GM21367 (cell line): ENCODE data around the gene SSMEM1.
"Not testable (repeated sequence)": the region's sequence is repeated elsewhere in the genome, so short reads cannot be mapped to it uniquely, and the experiment has no call there.

ENCODE experiments used
- ATAC-seq: cut with Tn5 transposase; IDR thresholded peaks from one replicate; pipeline ENCODE4 v1.9.1; 2021; ENCODE audit not compliant: unreplicated experiment

The SSMEM1 gene

DNA sequence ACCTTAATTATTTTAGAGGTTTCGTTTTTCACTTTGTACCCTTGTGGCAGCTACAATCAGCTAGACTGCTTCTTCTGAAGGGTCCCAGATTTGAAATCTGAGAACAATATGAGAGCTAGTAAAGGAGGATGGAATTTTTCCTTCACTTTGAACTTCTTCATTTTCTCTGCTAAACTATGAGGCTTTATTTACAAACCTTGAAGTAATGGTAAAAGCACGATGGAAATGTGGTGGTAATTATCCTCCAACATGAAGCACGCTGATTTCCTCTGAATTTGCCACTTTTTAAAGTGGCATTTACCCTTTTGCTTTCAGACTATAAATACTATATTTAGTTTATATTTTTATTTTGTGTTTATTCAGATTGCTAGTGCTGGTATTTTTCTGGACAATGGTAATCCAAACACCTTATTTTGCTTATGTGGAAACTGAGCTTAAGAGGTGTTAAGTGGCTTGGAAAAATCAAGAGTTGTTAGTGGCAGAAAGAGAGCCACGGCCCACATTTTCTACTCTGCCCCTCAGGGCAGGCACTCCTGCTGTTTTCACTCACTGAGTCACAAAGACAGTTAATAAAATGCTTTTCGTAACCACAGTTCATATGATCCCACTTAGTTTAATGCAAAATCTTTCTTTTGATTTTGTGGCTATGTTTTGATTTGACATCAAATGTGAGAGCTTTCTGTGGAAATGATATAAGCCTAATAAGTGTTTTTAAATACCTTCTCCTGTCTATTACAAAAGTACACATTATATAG lies 2.7 kb downstream of the SSMEM1 start:
- no peak for ATAC-seq

DNA sequence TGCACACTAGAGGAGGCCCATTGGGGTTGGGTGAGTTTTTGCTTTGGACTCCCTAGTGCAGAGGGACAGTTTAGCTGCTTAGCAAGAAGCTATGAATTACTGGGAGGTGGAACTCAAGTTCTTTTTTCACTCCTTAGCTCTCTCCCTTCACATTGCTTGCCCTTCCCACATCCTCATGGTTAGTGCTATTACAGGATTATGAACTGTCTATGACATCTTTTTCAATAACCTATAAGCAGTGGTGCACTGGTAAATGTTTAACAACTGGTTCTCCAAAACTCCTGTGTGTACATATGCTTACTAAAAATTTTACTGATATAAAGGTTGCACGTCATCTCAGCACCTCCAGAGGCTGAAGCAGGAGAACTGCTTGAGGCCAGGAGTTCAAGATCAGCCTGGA lies 6.2 kb downstream of the SSMEM1 start:
- no peak for ATAC-seq

DNA sequence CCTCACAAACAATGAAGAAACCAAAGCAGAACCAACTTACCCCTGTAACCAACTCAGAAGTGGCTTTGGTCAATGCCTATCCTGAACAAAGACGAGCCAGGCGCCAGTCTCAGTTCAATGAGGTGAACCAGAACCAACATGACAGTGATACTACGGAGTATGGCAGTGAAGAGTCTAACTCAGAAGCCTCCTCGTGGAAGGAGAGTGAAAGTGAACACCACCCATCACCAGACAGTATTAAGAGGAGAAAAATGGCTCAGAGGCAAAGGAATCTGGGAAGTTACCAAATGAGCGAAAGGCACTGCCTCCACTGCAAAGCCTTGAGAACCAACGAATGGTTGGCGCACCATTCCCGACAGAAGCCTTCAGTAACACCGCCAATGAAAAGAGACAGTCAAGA lies 8.4 kb downstream of the SSMEM1 start:
- no peak for ATAC-seq

DNA sequence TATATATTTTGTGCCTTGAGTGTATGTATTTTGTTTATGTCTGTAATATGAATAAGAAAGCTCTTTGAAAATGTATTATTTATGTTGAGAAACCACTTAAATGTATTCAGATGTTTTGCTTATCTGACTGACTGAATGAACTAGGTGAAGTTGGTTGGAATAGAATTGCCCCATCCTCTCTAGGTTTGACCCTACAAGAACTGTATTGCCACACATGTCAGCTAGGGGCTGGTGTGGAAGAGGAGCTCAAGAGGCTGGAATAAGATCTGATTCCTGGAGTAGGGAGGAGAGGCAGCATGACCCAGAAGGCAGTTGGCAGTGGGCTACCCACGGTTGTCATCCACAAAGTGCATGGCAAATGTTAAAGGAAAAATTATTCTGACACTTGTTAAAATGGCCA lies 9.1 kb downstream of the SSMEM1 start:
- ATAC-seq, result no peak

DNA sequence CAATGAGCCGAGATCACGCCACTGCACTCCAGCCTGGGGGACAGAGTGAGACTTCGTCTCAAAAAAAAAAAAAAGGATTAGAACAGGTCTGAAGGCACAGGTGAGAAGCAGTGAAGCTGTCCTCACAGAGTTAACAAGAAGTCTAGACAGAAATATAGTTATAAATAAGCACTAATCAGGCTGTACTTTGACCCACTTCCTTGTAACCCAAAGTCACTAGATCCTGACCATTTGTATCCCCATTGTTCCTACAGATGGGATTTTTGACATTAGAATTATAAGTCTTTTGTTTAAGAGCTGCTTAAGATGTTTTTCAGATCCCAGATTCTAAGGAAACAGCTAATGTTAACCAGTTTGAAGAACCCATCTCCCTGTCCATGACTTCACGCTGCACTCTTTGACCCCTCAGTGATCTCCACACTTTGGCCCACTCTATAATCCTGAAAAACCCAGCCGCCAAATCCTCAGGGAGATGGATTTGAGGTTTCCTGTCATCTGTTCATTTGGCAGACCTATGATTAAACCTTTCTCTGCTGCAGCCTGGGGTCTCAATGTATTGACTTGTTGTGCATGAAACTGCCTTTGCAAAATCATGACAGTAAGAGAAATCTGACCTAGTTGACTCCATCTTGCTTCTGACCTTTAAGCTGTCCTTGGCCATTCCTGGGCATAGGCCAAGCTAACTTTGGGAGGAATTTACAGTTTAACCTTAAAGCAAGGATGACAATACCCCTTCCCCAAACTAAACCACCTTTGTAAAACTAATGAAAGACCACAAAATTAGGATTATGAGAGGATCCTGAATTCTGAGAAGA lies 11.4 kb downstream of the SSMEM1 start:
- no peak for ATAC-seq

DNA sequence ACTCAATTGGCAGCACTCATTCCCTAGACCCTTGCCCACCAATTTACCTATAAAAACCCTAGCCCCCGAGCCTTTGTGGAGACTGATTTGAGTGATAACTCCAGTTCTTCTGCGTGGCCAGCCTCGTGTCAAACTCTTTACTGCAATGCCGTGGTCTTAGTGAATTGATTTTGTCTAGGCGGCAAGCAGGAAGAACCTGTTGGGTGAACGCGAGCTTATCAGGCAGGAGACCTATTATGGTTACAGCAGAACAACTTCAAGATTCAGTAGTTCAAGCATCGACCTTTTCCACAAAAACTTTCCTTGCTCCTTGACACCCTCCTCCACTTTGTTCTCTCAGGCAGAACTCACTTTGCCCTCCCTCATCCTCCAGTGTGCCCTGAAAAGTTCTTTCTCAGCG lies 12.2 kb downstream of the SSMEM1 start:
- no peak for ATAC-seq

DNA sequence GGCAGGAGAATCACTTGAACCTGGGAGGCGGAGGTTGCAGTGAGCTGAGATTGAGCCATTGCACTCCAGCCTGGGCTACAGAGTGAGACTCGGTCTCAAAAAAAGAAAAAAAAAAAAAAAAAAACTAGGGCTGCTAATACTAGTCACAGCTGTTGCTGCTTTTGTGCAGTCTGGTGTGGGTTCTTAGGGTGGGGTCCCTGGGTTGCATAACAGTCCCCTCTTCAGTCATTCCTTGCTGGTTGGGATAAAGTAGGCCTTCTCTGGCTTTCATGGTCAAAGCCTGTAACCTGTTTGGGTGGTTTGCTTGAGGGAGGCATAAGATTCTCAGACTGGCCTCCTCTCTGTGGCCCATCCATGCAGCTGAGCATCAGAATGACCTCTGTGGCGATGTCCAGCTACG lies 14.1 kb downstream of the SSMEM1 start:
- ATAC-seq, result no peak

DNA sequence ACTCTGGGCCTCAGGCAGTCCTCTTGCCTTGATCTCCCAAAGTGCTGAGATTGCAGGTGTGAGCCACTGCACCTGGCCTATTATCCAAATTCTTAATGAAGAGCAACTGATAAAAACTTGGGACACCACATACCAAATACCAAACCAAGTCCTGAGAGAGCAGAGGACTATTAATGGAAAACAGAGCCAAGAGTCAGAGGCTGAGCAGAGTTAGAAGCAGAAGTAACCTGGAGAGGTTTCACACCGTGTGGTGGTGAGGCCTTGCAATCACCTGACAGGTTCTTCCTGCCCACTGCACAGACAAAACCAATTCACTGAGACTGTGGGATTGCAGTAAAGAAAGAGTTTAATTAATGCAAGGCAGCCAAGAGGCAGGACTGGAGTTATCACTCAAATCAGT lies 16.0 kb downstream of the SSMEM1 start:
- ATAC-seq, result no peak

DNA sequence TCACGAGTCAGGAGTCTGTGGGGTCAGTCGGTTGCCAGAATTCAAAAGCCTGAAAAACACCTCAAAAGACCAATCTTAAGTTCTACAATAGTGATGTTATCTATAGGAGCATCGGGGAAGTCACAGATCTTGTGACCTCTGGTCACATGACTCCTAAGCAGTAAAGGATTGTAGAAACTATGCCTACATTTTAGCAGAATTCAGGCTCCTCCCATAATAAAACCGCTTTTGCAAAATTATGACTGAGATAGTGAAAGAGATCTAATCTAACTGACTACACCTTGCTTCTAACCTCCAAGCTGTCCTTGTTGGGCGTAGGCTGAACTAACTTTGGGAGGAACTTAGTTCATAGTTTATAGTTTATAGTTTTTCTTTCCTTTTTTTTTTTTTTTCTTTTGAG lies 16.6 kb downstream of the SSMEM1 start:
- no peak for ATAC-seq

DNA sequence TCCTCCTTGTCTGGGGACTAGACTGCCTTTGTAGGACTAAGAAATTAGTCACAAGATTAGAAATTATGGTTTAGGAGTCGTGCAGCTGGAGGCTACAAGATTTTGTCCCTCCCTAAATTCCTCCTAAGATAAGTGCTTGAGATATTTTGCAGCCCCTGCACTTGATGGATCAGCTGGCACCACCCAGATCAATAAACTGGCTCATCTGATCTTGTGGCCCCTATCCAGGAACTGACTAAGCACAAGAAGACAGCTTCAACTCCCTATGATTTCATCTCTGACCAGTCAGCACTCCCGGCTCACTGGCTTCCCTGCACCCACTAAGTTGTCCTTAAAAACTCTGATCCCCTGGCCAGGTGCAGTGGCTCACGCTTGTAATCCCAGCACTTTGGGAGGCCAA lies 17.3 kb downstream of the SSMEM1 start:
- ATAC-seq, result not testable (repeated sequence)

DNA sequence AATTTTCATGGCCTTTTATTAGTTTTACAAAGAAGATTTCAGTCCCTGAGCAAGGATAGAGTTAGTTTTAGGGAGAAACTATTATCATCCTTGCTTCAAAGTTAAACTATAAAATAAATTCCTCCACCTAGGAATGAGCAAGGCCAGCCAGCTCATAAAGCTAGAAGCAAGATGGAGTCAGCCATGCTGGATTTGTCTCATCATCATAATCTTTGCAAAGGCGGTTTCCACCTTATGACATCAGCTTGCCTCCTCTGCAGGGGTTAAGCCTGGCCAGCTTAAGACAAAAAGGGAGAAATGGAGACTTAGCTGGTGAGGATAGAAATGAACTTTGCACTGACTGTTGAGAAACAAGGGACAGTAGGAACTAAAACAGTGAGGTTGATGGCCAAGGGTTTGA lies 18.7 kb downstream of the SSMEM1 start:
- ATAC-seq, result no peak

DNA sequence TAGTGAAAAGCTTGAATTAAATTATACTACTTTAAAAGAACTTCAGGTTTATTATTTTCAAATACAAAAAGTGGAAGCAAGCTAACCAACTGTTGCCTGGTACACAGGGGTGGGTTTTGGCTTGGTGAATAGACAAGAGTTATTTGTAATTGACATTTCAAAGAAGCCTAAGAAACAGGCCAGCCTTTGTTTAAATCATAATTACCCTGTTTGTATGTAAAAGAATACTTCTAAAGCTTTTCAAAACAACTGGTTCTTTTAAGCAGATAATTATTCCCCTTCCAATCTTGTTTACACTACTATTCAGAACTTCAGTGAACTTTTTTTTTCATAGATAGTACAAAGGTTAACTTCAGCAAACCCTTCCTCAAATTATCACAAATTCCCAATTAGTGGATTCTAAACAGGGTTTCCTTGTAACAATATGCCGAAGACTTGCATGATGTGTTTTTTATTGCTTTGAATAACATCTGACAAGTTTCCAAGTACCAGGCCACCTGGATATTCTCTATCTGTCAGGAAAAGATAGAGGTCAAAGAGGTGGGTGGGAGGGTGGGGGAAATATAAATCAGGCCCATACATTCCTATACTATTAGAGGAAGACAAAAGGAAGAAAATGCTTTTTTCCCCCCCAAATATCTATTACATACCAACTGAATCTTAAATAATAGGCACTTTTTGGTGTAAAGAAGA lies 20.4 kb downstream of the SSMEM1 start:
- no peak for ATAC-seq

DNA sequence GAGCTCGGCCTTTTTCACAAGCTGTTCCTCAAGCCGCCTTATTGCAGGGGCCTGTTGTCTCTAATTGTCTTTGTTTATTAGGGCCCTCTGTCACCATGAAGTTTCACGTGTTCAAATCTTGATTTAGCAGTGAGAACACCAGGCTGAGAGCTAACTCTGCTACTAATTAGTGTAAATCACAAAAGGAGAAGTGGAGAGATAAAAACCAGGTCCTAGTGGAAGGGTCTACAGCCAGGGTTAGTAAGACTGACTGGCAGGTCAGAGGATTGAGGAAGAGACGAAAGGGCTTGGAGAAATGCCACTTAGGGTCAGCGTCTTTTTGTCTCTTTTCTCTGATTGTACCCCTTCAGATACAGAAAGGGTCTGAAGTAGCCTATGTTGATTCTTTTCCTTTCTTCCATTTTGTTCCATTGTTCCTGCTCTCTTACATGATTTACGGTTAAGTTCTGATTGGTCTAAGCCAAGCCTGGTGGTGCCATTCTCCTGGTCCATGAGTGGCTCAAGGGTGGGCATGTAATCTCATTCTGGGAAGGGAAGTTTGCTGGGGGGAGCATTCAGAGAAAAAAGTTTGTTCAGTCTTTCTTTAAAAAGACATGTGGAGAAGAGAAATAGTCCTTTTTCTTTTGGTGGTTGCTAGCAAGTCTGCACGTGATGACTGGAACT lies 21.3 kb downstream of the SSMEM1 start:
- no peak for ATAC-seq

DNA sequence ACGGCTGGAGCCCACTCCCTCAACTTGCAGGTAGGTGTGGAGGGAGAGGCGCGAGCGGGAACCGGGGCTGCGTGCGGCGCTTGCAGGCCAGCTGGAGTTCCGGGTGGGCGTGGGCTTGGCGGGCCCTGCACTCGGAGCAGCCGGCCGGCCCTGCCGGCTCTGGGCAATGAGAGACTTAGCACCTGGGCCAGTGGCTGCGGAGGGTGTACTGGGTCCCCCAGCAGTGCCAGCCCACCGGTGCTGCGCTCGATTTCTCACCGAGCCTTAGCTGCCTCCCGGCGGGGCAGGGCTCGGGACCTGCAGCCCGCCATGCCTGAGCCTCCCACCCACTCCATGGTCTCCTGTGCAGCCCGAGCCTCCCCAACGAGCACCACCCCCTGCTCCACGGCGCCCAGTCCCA lies 22.3 kb downstream of the SSMEM1 start:
- ATAC-seq, result not testable (repeated sequence)

DNA sequence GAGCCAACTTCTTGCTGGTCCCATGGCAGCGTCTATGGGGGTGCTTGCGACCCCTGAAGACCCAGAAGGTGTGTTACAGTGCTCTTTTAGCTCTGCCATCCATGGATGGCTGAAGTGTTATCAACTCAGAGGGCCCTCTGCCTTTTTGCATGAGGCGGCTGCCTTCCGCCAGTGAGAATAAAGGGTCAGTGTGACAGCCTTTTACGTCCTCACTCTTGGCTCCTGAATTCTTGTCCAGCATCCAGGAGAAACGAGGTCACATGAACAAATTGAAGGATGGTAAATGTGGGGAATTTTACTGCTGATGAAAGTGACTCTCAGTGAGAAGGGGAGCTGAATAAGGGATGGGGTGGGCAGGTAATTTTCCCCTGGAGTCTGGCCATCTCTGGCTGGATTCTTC lies 24.1 kb downstream of the SSMEM1 start:
- no peak for ATAC-seq

DNA sequence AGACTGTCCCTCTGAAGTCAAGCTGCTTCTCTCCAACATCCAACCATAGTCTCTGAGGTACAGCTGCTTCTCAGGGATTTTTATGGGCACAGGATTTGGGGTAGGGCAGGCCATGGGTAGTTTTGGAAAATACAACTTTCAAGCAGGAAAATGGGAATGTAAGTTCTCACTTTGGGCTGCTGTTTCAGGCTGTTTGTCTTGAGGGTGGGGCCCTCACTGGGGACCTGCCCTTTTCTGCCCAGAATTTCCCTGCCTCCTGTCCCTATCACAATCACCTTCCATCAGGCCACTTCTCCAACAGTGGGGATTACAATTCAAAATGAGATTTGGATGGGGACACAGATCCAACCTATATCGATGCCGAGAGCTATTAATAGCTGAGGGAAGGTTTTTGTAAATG lies 24.5 kb downstream of the SSMEM1 start:
- no peak for ATAC-seq

DNA sequence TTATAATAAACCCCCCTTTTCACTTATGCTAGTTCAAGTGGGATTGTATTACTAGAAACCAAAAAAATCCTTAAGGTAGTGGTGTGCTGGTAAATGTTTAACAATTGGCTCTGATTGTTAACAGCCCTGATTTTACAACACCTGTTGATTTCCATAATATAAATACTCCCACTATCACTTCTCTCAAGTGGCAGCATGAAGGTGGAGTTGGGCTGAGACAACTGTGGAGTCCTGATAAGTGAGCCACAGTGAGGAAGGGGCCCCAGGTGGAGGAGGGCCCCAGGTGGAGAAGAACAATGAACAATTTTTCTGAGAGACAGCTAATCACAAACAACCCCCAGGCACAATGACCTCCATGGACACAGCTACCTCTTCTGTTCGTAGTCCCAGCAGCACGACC lies 26.4 kb downstream of the SSMEM1 start:
- no peak for ATAC-seq

DNA sequence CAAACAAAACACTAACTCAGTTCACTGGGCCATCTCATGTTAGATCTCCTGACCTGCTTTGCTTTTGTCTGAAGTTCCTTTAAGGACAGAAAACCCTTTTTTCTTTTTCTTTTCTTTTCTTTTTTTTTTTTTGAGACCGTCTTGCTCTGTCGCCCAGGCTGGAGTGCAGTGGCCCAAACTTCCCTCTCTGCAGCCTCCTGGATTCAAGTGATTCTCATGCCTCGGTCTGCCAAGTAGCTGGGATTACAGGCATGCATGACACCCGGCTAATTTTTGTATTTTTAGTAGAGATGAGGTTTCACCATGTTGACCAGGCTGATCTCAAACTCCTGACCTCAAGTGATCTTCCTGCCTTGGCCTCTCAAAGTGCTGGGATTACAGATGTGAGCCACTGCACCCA lies 28.7 kb downstream of the SSMEM1 start:
- not testable (repeated sequence) for ATAC-seq

DNA sequence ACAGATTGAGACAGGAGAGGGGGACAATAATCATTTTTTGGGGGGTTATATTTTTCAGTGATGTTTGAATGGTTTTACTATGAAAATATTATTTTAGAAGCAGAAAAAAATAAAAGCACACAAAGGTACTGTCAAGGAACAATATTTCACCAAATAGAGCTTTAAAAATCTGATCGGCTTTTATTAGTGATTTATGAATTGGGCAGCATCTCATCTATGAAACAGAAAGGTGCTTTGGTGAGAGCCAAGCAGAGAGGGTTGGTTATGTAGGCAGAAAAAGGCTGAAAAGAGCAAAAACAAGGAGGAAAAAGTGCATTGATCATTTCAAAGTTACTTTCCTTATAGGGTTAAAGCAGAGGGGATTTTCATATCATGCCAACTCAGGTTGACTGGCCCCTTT lies 32.6 kb downstream of the SSMEM1 start:
- no peak for ATAC-seq

DNA sequence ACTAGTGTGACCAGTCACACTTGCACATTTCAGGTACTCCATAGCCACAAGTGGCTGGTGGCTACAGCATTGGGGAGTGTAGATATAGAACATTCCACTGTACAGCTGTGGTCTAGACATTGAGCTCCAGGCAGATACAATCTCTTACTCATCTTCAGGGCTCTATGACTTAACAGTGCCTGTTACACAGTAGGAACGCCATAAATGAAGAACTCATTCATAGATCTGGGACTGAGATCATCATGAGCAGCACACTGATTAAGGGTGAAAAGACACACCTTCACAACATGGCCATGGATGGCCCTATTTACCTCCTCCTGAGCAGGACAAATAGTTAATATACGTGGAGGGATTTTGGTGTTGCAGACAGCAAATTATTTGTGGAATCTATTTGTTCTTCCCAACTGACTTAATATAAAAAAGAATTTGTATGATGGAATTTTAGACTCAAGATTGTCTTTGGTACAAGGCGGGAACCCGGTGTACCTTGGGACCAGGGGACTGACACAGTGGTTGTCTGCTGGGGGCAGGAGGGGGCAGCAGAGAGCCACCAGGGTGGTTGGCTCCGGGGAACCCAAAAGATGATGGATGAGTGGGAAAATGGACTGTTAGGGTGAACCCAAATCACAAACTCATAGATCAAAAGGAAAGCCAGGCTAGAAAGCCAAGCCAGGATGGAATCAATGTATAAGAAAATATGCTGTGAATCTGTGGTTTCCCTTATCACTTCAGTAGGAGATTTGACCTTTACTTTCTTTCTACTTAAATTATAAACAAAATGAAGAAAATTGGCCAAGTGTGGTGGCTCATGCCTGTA lies 34.7 kb downstream of the SSMEM1 start:
- ATAC-seq, result no peak

DNA sequence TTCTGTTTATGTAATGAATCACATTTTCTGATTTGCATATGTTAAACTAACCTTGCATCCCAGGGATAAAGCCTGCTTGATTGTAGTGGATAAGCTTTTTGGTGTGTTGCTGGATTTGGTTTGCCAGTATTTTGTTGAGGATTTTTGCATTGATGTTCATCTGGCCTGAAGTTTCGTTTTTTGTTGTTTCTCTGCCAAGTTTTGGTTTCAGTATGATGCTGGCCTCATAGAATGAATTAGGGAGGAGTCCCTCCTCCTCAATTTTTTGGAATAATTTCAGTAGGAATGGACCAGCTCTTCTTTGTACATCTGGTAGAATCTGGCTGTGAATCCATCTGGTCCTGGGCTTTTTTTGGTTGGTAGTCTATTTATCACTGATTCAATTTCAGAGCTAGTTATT lies 35.8 kb downstream of the SSMEM1 start:
- ATAC-seq, result not testable (repeated sequence)
